Measurements from ENCODE around the gene ZAR1L.

The ZAR1L gene

DNA sequence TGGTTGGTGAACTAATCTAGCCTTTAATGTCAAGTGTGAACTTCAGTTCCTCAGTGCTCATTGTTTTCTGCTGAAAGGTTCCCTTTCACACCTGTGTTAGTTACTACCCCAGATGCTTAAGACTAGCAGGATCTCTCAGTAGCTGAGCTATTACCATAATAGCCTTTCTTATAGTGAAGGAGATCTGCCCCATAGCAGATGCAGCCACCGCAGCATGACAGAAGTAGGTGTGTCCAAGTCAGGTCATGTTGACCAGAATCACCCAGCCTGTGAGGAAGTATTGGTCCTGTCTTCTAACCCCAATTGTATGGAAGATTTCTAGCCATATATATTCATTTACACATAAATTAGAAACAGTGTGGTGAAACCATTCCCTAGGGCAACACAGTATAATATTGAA lies 37.3 kb downstream of the ZAR1L start (continued):
- TF ChIP-seq, protein P1, sequence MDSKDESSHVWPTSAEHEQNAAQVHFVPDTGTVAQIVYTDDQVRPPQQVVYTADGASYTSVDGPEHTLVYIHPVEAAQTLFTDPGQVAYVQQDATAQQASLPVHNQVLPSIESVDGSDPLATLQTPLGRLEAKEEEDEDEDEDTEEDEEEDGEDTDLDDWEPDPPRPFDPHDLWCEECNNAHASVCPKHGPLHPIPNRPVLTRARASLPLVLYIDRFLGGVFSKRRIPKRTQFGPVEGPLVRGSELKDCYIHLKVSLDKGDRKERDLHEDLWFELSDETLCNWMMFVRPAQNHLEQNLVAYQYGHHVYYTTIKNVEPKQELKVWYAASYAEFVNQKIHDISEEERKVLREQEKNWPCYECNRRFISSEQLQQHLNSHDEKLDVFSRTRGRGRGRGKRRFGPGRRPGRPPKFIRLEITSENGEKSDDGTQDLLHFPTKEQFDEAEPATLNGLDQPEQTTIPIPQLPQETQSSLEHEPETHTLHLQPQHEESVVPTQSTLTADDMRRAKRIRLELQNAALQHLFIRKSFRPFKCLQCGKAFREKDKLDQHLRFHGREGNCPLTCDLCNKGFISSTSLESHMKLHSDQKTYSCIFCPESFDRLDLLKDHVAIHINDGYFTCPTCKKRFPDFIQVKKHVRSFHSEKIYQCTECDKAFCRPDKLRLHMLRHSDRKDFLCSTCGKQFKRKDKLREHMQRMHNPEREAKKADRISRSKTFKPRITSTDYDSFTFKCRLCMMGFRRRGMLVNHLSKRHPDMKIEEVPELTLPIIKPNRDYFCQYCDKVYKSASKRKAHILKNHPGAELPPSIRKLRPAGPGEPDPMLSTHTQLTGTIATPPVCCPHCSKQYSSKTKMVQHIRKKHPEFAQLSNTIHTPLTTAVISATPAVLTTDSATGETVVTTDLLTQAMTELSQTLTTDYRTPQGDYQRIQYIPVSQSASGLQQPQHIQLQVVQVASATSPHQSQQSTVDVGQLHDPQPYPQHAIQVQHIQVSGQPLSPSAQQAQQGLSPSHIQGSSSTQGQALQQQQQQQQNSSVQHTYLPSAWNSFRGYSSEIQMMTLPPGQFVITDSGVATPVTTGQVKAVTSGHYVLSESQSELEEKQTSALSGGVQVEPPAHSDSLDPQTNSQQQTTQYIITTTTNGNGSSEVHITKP (tag by site-specific recombination; IDR thresholded peaks at IDR 0.05): no peak
- TF ChIP-seq ZNF677 (tag by site-specific recombination; IDR thresholded peaks at IDR 0.05) (no peak), GLI4 (tag by site-specific recombination; IDR thresholded peaks at IDR 0.05) (no peak)

DNA sequence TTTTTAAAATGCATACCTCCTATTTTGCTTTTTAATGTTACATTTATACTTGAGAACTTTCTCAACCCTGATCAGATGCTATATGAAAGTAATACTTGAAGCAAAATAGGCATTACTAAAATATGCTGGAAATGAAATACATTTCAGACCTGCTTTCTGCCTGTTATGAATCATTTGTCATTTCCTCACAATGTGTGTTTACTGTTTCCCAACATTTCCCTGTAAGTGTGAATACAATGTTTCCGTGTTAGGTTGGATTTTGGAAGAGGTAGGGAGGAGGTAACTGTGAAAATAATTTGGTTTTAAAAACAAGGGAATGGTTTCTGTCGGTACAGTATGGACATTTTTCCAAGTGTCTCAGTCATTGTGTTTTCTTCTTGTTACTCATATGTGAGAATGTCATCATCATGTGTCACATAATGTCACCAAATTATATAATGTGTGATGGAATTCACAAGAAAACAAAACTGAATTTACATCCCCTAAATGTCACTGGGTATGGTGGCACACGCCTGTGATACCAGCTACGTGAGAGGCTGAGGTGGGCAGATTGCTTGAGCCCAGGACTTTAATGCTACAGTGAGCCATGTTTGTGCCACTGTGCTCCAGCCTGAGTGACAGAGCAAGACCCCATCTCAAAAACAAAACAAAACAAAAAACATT lies 43.0 kb downstream of the ZAR1L start:
- ChIA-PET CTCF (no interaction called here), POLR2A (no interaction called here)

More for the DNA sequence above, 43.0 kb downstream of the ZAR1L start:
- TF ChIP-seq ZNF654 (tag by site-specific recombination; IDR thresholded peaks at IDR 0.05; ENCODE audit: low read depth): no peak
- no peak for TF ChIP-seq ZNF623 (tag by site-specific recombination; IDR thresholded peaks at IDR 0.05)
- TF ChIP-seq, protein P2, sequence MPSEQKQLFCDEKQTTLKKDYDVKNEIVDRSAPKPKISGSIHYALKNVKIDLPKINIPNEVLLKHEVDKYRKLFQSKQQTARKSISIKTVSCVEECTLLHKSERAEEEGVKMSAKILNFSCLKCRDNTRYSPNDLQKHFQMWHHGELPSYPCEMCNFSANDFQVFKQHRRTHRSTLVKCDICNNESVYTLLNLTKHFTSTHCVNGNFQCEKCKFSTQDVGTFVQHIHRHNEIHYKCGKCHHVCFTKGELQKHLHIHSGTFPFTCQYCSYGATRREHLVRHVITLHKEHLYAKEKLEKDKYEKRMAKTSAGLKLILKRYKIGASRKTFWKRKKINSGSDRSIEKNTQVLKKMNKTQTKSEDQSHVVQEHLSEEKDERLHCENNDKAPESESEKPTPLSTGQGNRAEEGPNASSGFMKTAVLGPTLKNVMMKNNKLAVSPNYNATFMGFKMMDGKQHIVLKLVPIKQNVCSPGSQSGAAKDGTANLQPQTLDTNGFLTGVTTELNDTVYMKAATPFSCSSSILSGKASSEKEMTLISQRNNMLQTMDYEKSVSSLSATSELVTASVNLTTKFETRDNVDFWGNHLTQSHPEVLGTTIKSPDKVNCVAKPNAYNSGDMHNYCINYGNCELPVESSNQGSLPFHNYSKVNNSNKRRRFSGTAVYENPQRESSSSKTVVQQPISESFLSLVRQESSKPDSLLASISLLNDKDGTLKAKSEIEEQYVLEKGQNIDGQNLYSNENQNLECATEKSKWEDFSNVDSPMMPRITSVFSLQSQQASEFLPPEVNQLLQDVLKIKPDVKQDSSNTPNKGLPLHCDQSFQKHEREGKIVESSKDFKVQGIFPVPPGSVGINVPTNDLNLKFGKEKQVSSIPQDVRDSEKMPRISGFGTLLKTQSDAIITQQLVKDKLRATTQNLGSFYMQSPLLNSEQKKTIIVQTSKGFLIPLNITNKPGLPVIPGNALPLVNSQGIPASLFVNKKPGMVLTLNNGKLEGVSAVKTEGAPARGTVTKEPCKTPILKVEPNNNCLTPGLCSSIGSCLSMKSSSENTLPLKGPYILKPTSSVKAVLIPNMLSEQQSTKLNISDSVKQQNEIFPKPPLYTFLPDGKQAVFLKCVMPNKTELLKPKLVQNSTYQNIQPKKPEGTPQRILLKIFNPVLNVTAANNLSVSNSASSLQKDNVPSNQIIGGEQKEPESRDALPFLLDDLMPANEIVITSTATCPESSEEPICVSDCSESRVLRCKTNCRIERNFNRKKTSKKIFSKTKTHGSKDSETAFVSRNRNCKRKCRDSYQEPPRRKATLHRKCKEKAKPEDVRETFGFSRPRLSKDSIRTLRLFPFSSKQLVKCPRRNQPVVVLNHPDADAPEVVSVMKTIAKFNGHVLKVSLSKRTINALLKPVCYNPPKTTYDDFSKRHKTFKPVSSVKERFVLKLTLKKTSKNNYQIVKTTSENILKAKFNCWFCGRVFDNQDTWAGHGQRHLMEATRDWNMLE (tag by site-specific recombination; conservative IDR thresholded peaks at IDR 0.05; ENCODE audit: low read depth): no peak
- TF ChIP-seq, protein P3, sequence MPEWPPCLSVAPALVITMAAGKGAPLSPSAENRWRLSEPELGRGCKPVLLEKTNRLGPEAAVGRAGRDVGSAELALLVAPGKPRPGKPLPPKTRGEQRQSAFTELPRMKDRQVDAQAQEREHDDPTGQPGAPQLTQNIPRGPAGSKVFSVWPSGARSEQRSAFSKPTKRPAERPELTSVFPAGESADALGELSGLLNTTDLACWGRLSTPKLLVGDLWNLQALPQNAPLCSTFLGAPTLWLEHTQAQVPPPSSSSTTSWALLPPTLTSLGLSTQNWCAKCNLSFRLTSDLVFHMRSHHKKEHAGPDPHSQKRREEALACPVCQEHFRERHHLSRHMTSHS (tag by site-specific recombination; IDR thresholded peaks at IDR 0.05): no peak
- no peak for TF ChIP-seq TRIM28 (IDR thresholded peaks at IDR 0.05; ENCODE audit: borderline replicate concordance, low read length)
- no peak for TF ChIP-seq ZNF843 (tag by site-specific recombination; IDR thresholded peaks at IDR 0.05)
- TF ChIP-seq HOXC10 (CRISPR knock-in tag; IDR thresholded peaks at IDR 0.05): no peak
- TF ChIP-seq, protein P4, sequence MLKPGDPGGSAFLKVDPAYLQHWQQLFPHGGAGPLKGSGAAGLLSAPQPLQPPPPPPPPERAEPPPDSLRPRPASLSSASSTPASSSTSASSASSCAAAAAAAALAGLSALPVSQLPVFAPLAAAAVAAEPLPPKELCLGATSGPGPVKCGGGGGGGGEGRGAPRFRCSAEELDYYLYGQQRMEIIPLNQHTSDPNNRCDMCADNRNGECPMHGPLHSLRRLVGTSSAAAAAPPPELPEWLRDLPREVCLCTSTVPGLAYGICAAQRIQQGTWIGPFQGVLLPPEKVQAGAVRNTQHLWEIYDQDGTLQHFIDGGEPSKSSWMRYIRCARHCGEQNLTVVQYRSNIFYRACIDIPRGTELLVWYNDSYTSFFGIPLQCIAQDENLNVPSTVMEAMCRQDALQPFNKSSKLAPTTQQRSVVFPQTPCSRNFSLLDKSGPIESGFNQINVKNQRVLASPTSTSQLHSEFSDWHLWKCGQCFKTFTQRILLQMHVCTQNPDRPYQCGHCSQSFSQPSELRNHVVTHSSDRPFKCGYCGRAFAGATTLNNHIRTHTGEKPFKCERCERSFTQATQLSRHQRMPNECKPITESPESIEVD (tag by site-specific recombination; IDR thresholded peaks at IDR 0.05): no peak
- TF ChIP-seq ZNF792 (tag by site-specific recombination; IDR thresholded peaks at IDR 0.05): no peak
- no peaks in the 10 kb centered on the region for H3K36me3 ChIP-seq (ENCODE audit: control insufficient read depth in 2 of 2, insufficient read depth in 1 of 2, low read length in 2 of 2)
- no peak overlapping the region for H3K4me3 ChIP-seq (ENCODE audit: low read depth, low read length)
- H3K27ac ChIP-seq (ENCODE audit: extremely low read depth, low read depth, low read length): no peak overlapping the region
- no peaks in the 10 kb centered on the region for H3K9me3 ChIP-seq (ENCODE audit: control insufficient read depth, insufficient read depth, low read depth, low read length)
- H3K4me1 ChIP-seq (ENCODE audit: control insufficient read depth, insufficient read depth, low read length): no peaks in the 10 kb centered on the region

All from HEK293 (cell line).